Loucy (cell line): ENCODE results near the gene TPX2.
A peak's percentile ranks its signal among the peaks of the same experiment; 100 is the strongest.

ENCODE experiments used
- H2AFZ ChIP-seq: fragments of 200-600 bp; sonication (generic); 2 replicates; pipeline ENCODE4 v1.6.0; 2016; ENCODE audit warnings: antibody characterized with exemption, mild to moderate bottlenecking, low read length, moderate library complexity
- H3F3A ChIP-seq: fragments of 200-600 bp; 2 replicates; pipeline ENCODE4 v1.6.0; 2016; ENCODE audit warnings: antibody characterized with exemption, low read depth, mild to moderate bottlenecking
- H3K27me3 ChIP-seq: fragments of 200-600 bp; sonication (generic); 2 replicates; pipeline ENCODE4 v1.6.1; 2014; ENCODE audit warnings: low read length, mild to moderate bottlenecking; ENCODE audit not compliant: insufficient read depth, poor library complexity, severe bottlenecking
- H3K36me3 ChIP-seq: fragments of 200-600 bp; sonication (generic); 2 replicates; pipeline ENCODE4 v1.6.1; 2016; ENCODE audit warnings: low read length; ENCODE audit not compliant: insufficient read depth
- H3K4me1 ChIP-seq: fragments of 200-600 bp; sonication (generic); 2 replicates; pipeline ENCODE4 v1.5.1; 2014; ENCODE audit warnings: low read length, mild to moderate bottlenecking; ENCODE audit not compliant: insufficient read depth, poor library complexity, severe bottlenecking
- H3K4me2 ChIP-seq: fragments of 200-600 bp; sonication (generic); 2 replicates; pipeline ENCODE4 v1.6.0; 2014; ENCODE audit warnings: antibody characterized with exemption, low read length, low read depth, mild to moderate bottlenecking; ENCODE audit not compliant: poor library complexity, severe bottlenecking
- H3K4me3 ChIP-seq: fragments of 200-600 bp; sonication (generic); 2 replicates; pipeline ENCODE4 v1.5.1; 2014; ENCODE audit warnings: low read length, mild to moderate bottlenecking, mixed read lengths; ENCODE audit not compliant: poor library complexity, severe bottlenecking
- H3K79me2 ChIP-seq: fragments of 200-600 bp; sonication (generic); 2 replicates; pipeline ENCODE4 v1.6.1; 2014; ENCODE audit warnings: low read length; ENCODE audit not compliant: insufficient read depth
- H3K9ac ChIP-seq: fragments of 200-600 bp; sonication (generic); 2 replicates; pipeline ENCODE4 v1.6.0; 2014; ENCODE audit warnings: mild to moderate bottlenecking, low read depth, low read length, moderate library complexity; ENCODE audit not compliant: poor library complexity, severe bottlenecking
- H3K9me2 ChIP-seq: fragments of 200-600 bp; sonication (generic); replicated peaks from 2 replicates; pipeline ENCODE4 v1.6.1; 2016; ENCODE audit warnings: low read depth, low read length, mixed read lengths
- H3K9me3 ChIP-seq: fragments of 200-600 bp; sonication (generic); 2 replicates; pipeline ENCODE4 v1.6.1; 2014; ENCODE audit warnings: mild to moderate bottlenecking, antibody characterized with exemption, low read length, low read depth; ENCODE audit not compliant: insufficient read depth
- H4K20me1 ChIP-seq: fragments of 200-600 bp; sonication (generic); 2 replicates; pipeline ENCODE4 v1.6.0; 2014; ENCODE audit warnings: antibody characterized with exemption, low read length, mild to moderate bottlenecking; ENCODE audit not compliant: insufficient read depth, poor library complexity, severe bottlenecking
- CTCF ChIP-seq: fragments of 200-600 bp; sonication (generic); conservative IDR thresholded peaks from 2 replicates; pipeline ENCODE4 v1.5.1; 2014; ENCODE audit warnings: mild to moderate bottlenecking, antibody characterized with exemption, low read length
- EZH2phosphoT487 ChIP-seq: fragments of 200-600 bp; IDR thresholded peaks from 2 replicates; pipeline ENCODE4 v1.6.1; 2018; ENCODE audit warnings: antibody characterized with exemption, mild to moderate bottlenecking, moderate library complexity, borderline replicate concordance

TPX2 gene

GRCh38 chr20:31747640-31748039 lies 8.6 kb downstream of the TPX2 start:
- H3K4me1 ChIP-seq: peaks cover 40% of the 10 kb centered on the region
- TF ChIP-seq CTCF (no peak), EZH2phosphoT487 (no peak)
- no peaks in the 10 kb centered on the region for H3K9me3 ChIP-seq
- peak overlapping the region; percentile 83 for H3K4me2 ChIP-seq
- H3K9me2 ChIP-seq: no peaks in the 10 kb centered on the region
- H3K9ac ChIP-seq: peak overlapping the region; percentile 14
- no peaks in the 10 kb centered on the region for H3K27me3 ChIP-seq
- peaks cover 25% of the 10 kb centered on the region for H4K20me1 ChIP-seq
- H3K79me2 ChIP-seq: peaks cover 98% of the 10 kb centered on the region
- H3K36me3 ChIP-seq: peaks cover 29% of the 10 kb centered on the region
- H2AFZ ChIP-seq: no peak overlapping the region
- H3F3A ChIP-seq: no peaks in the 10 kb centered on the region
- peak overlapping the region; percentile 66 for H3K4me3 ChIP-seq

GRCh38 chr20:31749223-31749622 lies 10.1 kb downstream of the TPX2 start:
- Histone ChIP-seq H2AFZ (no peak overlapping the region), H3K9me3 (no peaks in the 10 kb centered on the region), H3K4me1 (peaks cover 46% of the 10 kb centered on the region), H3K27me3 (no peaks in the 10 kb centered on the region), H3K9ac (no peak overlapping the region), H3K4me3 (no peak overlapping the region), H3F3A (no peaks in the 10 kb centered on the region), H3K36me3 (peaks cover 38% of the 10 kb centered on the region), H3K9me2 (no peaks in the 10 kb centered on the region), H3K79me2 (peaks cover 98% of the 10 kb centered on the region), H3K4me2 (peak overlapping the region; percentile 1), H4K20me1 (peaks cover 21% of the 10 kb centered on the region)
- TF ChIP-seq CTCF: no peak
- no peak for TF ChIP-seq EZH2phosphoT487

- TF ChIP-seq CTCF (no peak), EZH2phosphoT487 (no peak)
- no peaks in the 10 kb centered on the region for H3K9me3 ChIP-seq
- H4K20me1 ChIP-seq: peaks cover 29% of the 10 kb centered on the region
Observed at GRCh38 chr20:31751126-31751525, 12.0 kb downstream of the TPX2 start.

More at GRCh38 chr20:31751126-31751525, 12.0 kb downstream of the TPX2 start:
- peak overlapping the region; percentile 26 for H3K4me2 ChIP-seq
- H2AFZ ChIP-seq: no peak overlapping the region
- no peak overlapping the region for H3K9ac ChIP-seq
- peaks cover 98% of the 10 kb centered on the region for H3K79me2 ChIP-seq
- peaks cover 33% of the 10 kb centered on the region; the same call in 1 of the 2 replicates for H3K36me3 ChIP-seq
- H3K27me3 ChIP-seq: no peaks in the 10 kb centered on the region
- peaks cover 29% of the 10 kb centered on the region for H3K4me1 ChIP-seq
- no peaks in the 10 kb centered on the region for H3K9me2 ChIP-seq
- H3F3A ChIP-seq: no peaks in the 10 kb centered on the region
- H3K4me3 ChIP-seq: no peak overlapping the region
